Mesenchymal stem cell (in vitro differentiated cells and primary cell): ENCODE data around the gene TPMT.

ENCODE experiments used
- DNase-seq: peaks from one replicate; pipeline ENCODE4 v3.0.0-alpha.2; 2013
- H2AFZ ChIP-seq: one replicate; pipeline ENCODE4 v1.6.1; 2013; ENCODE audit warnings: low read depth, mild to moderate bottlenecking, control low read depth, inconsistent platforms, low read length, moderate library complexity
- H2AK5ac ChIP-seq: 2 replicates; pipeline ENCODE4 v1.6.1; 2013; ENCODE audit warnings: low read length, moderate library complexity, mild to moderate bottlenecking, inconsistent platforms; ENCODE audit not compliant: severe bottlenecking
- H2BK120ac ChIP-seq: one replicate; pipeline ENCODE4 v1.6.1; 2013; ENCODE audit warnings: low read depth, mild to moderate bottlenecking, inconsistent platforms, low read length, moderate library complexity
- H2BK12ac ChIP-seq, 2 experiments: one replicate each; pipeline ENCODE4 v1.6.1; 2013; ENCODE audit warnings: inconsistent platforms in 2 of 2, low read length in 2 of 2, mild to moderate bottlenecking in 2 of 2, moderate library complexity in 2 of 2, control low read depth in 1 of 2
- H2BK15ac ChIP-seq: one replicate; pipeline ENCODE4 v1.6.1; 2013; ENCODE audit warnings: mild to moderate bottlenecking, low read depth, inconsistent platforms; ENCODE audit not compliant: poor library complexity, severe bottlenecking
- H2BK5ac ChIP-seq: 2 replicates; pipeline ENCODE4 v1.6.1; 2013; ENCODE audit warnings: low read depth, mild to moderate bottlenecking, low read length, control low read depth, inconsistent platforms; ENCODE audit not compliant: poor library complexity, severe bottlenecking
- H3K14ac ChIP-seq, 2 experiments: one replicate each; pipeline ENCODE4 v1.6.1; 2013; ENCODE audit warnings: inconsistent platforms in 2 of 2, low read length in 2 of 2, control low read depth in 1 of 2, mild to moderate bottlenecking in 1 of 2, moderate library complexity in 1 of 2
- H3K18ac ChIP-seq, 2 experiments: one replicate each; pipeline ENCODE4 v1.6.1; 2013; ENCODE audit warnings: inconsistent platforms in 2 of 2, low read length in 2 of 2, control low read depth in 1 of 2, low read depth in 1 of 2, mild to moderate bottlenecking in 1 of 2
- H3K23ac ChIP-seq, 2 experiments: one replicate each; pipeline ENCODE4 v1.6.1; 2013; ENCODE audit warnings: inconsistent platforms in 2 of 2, low read length in 2 of 2, mild to moderate bottlenecking in 2 of 2, moderate library complexity in 2 of 2, control low read depth in 1 of 2
- H3K27ac ChIP-seq: 2 replicates; pipeline ENCODE4 v1.5.1; 2013; ENCODE audit warnings: mild to moderate bottlenecking, moderate library complexity, low read length, control low read depth, inconsistent platforms; ENCODE audit not compliant: poor library complexity, severe bottlenecking
- H3K27me3 ChIP-seq, 2 experiments: 2 replicates each; pipeline versions ENCODE4 v1.6.1 to v1.7.0; 2013; ENCODE audit warnings: low read length in 2 of 2, mild to moderate bottlenecking in 2 of 2, moderate library complexity in 2 of 2, control low read depth in 1 of 2, inconsistent platforms in 1 of 2; ENCODE audit not compliant: control insufficient read depth in 1 of 2, insufficient read depth in 1 of 2
- H3K36me3 ChIP-seq, 2 experiments: 2 replicates each; pipeline versions ENCODE4 v1.6.1 to v1.7.0; 2013; ENCODE audit warnings: low read length in 2 of 2, control low read depth in 1 of 2, inconsistent platforms in 1 of 2, low read depth in 1 of 2, mild to moderate bottlenecking in 1 of 2; ENCODE audit not compliant: insufficient read depth in 2 of 2, control insufficient read depth in 1 of 2
- H3K4ac ChIP-seq, 2 experiments: one replicate each; pipeline ENCODE4 v1.6.1; 2013; ENCODE audit warnings: inconsistent platforms in 2 of 2, low read length in 2 of 2, mild to moderate bottlenecking in 2 of 2, moderate library complexity in 2 of 2, control low read depth in 1 of 2, low read depth in 1 of 2
- H3K4me1 ChIP-seq: 2 replicates; pipeline ENCODE4 v1.6.1; 2013; ENCODE audit warnings: low read depth, low read length, control low read depth; ENCODE audit not compliant: control insufficient read depth, insufficient read depth
- H3K4me2 ChIP-seq: 2 replicates; pipeline ENCODE4 v1.6.1; 2013; ENCODE audit warnings: low read length, mild to moderate bottlenecking, inconsistent platforms; ENCODE audit not compliant: poor library complexity, severe bottlenecking
- H3K4me3 ChIP-seq, 2 experiments: 2 replicates each; pipeline versions ENCODE4 v1.5.1 to v1.7.0; 2013; ENCODE audit warnings: low read length in 2 of 2, mild to moderate bottlenecking in 2 of 2, control low read depth in 1 of 2, low read depth in 1 of 2; ENCODE audit not compliant: insufficient read depth in 1 of 2
- H3K79me1 ChIP-seq: replicated peaks from 2 replicates; pipeline ENCODE4 v1.6.1; 2013; ENCODE audit warnings: mild to moderate bottlenecking, control low read depth, low read length, inconsistent platforms; ENCODE audit not compliant: poor library complexity, severe bottlenecking
- H3K9ac ChIP-seq: 2 replicates; pipeline ENCODE4 v1.7.0; 2013; ENCODE audit warnings: mild to moderate bottlenecking, low read length, moderate library complexity
- H3K9me3 ChIP-seq: 2 replicates; pipeline ENCODE4 v1.7.0; 2013; ENCODE audit warnings: mild to moderate bottlenecking, low read length; ENCODE audit not compliant: control insufficient read depth
- H4K8ac ChIP-seq: one replicate; pipeline ENCODE4 v1.6.1; 2013; ENCODE audit warnings: inconsistent platforms, mild to moderate bottlenecking, low read length, moderate library complexity
- H4K91ac ChIP-seq: one replicate; pipeline ENCODE4 v1.6.1; 2013; ENCODE audit warnings: mild to moderate bottlenecking, low read length, inconsistent platforms
- WGBS: methylation state at CpG from one replicate; pipeline ENCODE4 v1.1.7; 2013; ENCODE audit warnings: mixed read lengths; 5-methylcytosine and 5-hydroxymethylcytosine counted together

The TPMT gene

GRCh38 chr6:18090349-18090786, 64.5 kb downstream of the TPMT start:
- no peaks in the 10 kb centered on the region for H3K27me3 ChIP-seq
- H3K4ac ChIP-seq: no peak overlapping the region
- no peak overlapping the region for H2BK15ac ChIP-seq
- H2BK120ac ChIP-seq: no peak overlapping the region
- no peak overlapping the region for H4K91ac ChIP-seq
- H3K4me3 ChIP-seq: no peak overlapping the region
- H3K14ac ChIP-seq: no peak overlapping the region
- no peak overlapping the region for H3K18ac ChIP-seq
- no peak overlapping the region for H3K4me2 ChIP-seq
- no peak overlapping the region for H4K8ac ChIP-seq
- no peak overlapping the region for H2AFZ ChIP-seq
- H3K23ac ChIP-seq: no peak overlapping the region
- no peaks in the 10 kb centered on the region for H3K4me1 ChIP-seq
- H2BK5ac ChIP-seq: no peak overlapping the region
- no peaks in the 10 kb centered on the region for H3K36me3 ChIP-seq
- no peaks in the 10 kb centered on the region for H3K79me1 ChIP-seq
- peaks cover 12% of the 10 kb centered on the region for H3K9me3 ChIP-seq
- no peak overlapping the region for H3K27ac ChIP-seq
- no peak overlapping the region for H2AK5ac ChIP-seq
- no CpG with 5 or more reads among the region's 1 CpG for WGBS
- no peak for DNase-seq
- no peak overlapping the region for H2BK12ac ChIP-seq
- H3K9ac ChIP-seq: no peak overlapping the region

- Histone ChIP-seq H2AFZ (no peak overlapping the region), H3K9ac (no peak overlapping the region), H3K18ac (no peak overlapping the region), H3K14ac (no peak overlapping the region), H3K36me3 (no peaks in the 10 kb centered on the region), H3K79me1 (no peaks in the 10 kb centered on the region), H4K8ac (no peak overlapping the region), H3K4me3 (no peak overlapping the region), H3K4ac (no peak overlapping the region), H2BK12ac (no peak overlapping the region), H2BK5ac (no peak overlapping the region), H3K27me3 (no peaks in the 10 kb centered on the region), H2BK15ac (no peak overlapping the region), H3K4me2 (no peak overlapping the region), H3K27ac (no peak overlapping the region), H2AK5ac (no peak overlapping the region), H4K91ac (no peak overlapping the region), H3K4me1 (no peaks in the 10 kb centered on the region), H3K23ac (no peak overlapping the region), H2BK120ac (no peak overlapping the region), H3K9me3 (peaks cover 12% of the 10 kb centered on the region)
- WGBS: 66% methylated on average over 2 of the region's 5 CpGs
- no peak for DNase-seq
Measured at GRCh38 chr6:18088419-18089296, 66.2 kb downstream of the TPMT start.

DNA sequence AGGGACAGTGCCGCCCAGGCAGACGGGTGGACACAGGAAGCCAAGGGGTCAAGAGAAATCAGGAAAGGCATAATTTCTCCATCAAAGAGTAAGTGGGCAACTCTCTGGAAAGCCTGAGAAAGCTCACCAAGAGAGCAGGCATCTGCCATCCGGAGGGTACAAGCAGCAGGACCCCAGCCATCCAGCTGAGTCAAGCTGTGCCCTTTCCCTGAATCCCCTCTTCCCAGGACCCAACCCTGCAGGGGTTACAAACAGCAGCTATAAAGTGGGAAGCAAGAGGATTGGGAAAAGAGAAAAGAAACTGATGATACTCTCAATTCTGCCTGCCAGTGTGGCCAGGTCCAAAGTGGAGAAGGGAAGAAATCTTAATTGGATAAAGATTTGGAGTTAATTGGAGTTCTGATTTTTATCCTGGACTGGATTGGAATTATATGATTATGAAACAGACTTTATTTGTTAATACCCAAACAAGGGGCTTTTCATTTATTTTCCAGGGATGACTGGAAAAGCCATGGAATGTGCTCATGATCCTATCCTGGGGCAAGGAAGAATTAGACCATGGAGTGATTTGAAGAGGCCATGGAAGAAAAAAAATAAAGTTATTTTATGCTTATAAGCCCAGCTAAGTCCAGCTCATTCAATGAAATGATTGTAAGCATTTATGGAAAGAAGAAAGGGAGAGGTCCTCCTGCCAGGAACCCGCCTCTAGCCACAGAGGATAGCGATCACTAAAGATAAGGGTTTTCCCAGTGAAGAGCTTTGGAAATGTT, 67.3 kb downstream of the TPMT start:
- Histone ChIP-seq H3K79me1 (no peaks in the 10 kb centered on the region), H2AFZ (no peak overlapping the region), H3K9me3 (peaks cover 12% of the 10 kb centered on the region), H3K4me2 (no peak overlapping the region), H3K14ac (no peak overlapping the region), H2BK120ac (no peak overlapping the region), H3K18ac (no peak overlapping the region), H3K4ac (no peak overlapping the region), H3K27ac (no peak overlapping the region), H4K91ac (no peak overlapping the region), H3K23ac (no peak overlapping the region), H2BK5ac (no peak overlapping the region), H3K27me3 (no peaks in the 10 kb centered on the region), H2BK15ac (no peak overlapping the region), H2AK5ac (no peak overlapping the region), H3K9ac (no peak overlapping the region), H4K8ac (no peak overlapping the region), H3K36me3 (no peaks in the 10 kb centered on the region), H3K4me3 (no peak overlapping the region), H3K4me1 (no peaks in the 10 kb centered on the region), H2BK12ac (no peak overlapping the region)
- WGBS: 90% methylated on average over 5 of the region's 5 CpGs
- no peak for DNase-seq

GRCh38 chr6:18081025-18081668, 73.7 kb downstream of the TPMT start:
- no peak overlapping the region for H3K9ac ChIP-seq
- no peaks in the 10 kb centered on the region for H3K27me3 ChIP-seq
- H3K18ac ChIP-seq: no peak overlapping the region
- no peak overlapping the region for H2AFZ ChIP-seq
- H3K27ac ChIP-seq: no peak overlapping the region
- no peak overlapping the region for H2BK12ac ChIP-seq
- H2BK5ac ChIP-seq: no peak overlapping the region
- no peak overlapping the region for H3K23ac ChIP-seq
- no peak overlapping the region for H2AK5ac ChIP-seq
- no peak overlapping the region for H3K4me2 ChIP-seq
- no peaks in the 10 kb centered on the region for H3K79me1 ChIP-seq
- H3K14ac ChIP-seq: no peak overlapping the region
- H3K4me1 ChIP-seq: no peaks in the 10 kb centered on the region
- H3K4ac ChIP-seq: no peak overlapping the region
- no peak overlapping the region for H4K8ac ChIP-seq
- WGBS: 90% methylated on average over 9 of the region's 11 CpGs
- no peak overlapping the region for H2BK15ac ChIP-seq
- H2BK120ac ChIP-seq: no peak overlapping the region
- no peaks in the 10 kb centered on the region for H3K36me3 ChIP-seq
- no peak overlapping the region for H4K91ac ChIP-seq
- H3K4me3 ChIP-seq: no peak overlapping the region
- no peaks in the 10 kb centered on the region for H3K9me3 ChIP-seq
- no peak for DNase-seq
